ENCODE data around the gene CNST.
"Not testable (repeated sequence)": the region's sequence is repeated elsewhere in the genome, so short reads cannot be mapped to it uniquely, and the experiment has no call there.

CNST gene

DNA sequence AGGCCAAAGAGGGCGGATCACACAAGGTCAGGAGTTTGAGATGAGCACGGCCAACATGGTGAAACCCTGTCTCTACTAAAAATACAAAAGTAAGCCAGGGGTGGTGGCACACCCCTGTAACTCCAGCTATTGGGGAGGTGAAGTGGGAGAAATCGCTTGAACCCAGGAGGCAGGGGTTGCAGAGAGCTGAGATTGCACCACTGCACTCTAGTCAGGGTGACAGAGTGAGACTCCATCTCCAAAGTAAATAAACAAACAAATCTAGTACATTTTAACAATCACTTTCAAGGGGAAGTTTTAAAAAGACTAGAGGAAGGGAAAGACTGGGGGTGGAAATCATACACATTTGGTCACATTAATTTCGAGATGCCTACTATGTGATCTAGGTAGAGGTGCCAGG lies 6.9 kb upstream of the CNST start:
- no peak for DNase-seq (ENCODE audit: low read depth)

DNA sequence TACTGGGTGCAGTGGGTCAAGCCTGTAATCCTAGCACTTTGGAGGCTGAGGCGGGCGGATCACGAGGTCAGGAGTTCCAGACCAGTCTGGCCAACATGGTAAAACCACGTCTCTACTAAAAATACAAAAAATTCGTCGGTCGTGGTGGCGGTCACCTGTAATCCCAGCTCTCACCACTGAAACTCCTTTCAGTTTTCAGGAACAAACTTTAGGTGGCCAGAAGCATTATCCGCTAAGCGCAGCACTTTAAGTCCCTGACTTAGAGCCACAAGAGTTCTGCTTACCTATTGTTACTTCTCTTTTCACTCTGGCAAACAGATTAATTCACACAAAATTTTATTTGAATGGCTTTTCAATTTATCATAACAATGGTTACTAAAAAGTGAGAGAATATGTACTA lies 5.4 kb upstream of the CNST start:
- DNase-seq (ENCODE audit: low read depth): not testable (repeated sequence)

DNA sequence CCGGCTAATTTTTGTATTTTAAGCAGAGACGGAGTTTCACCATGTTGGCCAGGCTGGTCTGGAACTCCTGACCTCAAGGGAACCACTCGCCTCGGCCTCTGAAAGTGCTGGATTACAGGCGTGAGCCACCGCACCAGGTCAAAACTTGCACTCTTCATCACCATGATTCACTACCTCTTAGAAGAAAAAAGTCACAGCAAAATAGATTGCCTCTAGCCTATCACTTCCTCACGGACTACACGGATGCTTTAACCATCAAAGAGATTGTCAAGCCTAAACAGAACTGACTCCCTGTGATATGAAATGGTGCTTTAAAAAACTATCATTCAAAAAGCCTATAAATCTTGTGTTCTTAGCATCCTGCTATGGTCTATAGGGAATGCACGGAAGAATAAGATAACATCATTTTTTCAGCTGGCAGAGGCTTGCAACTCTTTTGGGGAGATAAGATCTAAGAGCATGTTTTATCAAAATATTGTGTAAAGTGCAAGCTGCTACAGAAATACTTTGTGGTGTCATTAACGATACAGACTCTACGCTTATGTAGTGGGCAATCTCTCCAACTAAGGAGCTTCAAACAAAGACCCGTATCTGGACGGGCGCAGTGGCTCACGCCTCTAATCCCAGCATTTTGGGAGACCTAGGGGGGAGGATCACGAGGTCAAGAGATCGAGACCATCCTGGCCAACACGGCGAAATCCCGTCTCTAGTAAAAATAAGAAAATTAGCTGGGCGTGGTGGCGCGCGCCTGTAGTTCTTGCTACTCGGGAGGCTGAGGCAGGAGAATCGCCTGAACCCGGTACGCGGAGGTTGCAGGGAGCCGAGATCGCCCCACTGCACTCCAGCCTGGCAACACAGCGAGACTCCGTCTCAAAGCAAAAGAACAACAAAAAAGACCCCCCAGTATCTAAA lies 1.2 kb upstream of the CNST start:
- DNase-seq (ENCODE audit: low read depth): no peak

DNA sequence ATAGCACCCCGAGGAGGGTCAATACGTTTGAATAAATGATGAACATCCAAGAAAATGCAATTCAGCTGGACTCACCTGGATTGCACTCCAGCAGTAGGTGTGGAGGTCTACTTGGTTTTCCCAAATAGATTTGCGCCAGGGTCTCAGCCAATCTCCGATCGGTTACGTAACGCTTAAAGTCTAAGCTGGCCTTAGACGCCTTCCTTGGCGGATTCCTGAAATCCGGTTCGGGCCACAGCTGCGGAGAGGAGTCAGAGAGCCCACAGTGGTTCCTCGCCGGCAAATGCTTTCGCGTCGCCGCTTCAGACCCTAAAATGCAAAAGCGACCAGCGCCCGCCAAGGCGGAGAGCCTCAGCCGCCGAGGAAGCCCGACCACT lies 517 bp upstream of the CNST start:
- DNase-seq (ENCODE audit: low read depth): no peak

DNA sequence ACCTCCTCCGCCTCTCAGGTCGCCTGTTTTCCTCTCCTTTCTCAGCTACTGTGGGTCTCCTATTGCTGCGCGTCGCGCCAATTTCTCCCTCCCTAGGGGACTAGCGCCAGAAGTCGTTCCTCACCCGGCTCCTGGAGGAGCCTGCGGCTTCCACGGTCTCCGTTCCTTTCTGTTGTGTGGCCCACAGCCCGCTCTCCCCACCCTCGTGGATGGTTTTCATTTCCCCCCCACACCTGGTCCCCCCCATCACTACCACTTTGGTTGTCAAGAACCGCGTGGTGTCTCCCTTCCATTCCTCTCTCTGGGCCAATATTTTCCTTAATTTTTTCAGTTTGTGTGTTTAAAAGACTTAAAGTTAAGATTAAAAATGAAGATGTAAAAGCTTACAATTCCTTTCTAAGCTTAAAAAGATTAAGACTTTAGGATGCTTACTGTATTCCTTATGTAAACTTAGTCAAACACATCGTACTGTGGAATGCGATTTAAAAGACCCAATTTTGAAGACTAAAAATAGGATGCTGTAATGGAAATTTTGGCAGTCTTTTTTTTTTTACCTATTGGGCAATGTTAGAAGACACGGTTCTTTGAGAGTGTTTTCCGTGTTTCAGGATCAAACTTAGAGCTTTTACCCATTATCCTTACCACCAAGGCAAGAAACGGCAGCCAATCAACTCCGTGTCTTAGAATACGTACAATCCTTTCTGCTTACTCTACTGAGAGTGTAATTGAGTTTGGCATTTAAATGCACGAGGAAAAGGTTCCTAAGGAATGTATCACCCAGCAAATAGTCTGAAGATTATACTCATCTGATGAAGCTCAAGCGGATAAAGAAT lies 773 bp downstream of the CNST start:
- no peak for DNase-seq (ENCODE audit: low read depth)

DNA sequence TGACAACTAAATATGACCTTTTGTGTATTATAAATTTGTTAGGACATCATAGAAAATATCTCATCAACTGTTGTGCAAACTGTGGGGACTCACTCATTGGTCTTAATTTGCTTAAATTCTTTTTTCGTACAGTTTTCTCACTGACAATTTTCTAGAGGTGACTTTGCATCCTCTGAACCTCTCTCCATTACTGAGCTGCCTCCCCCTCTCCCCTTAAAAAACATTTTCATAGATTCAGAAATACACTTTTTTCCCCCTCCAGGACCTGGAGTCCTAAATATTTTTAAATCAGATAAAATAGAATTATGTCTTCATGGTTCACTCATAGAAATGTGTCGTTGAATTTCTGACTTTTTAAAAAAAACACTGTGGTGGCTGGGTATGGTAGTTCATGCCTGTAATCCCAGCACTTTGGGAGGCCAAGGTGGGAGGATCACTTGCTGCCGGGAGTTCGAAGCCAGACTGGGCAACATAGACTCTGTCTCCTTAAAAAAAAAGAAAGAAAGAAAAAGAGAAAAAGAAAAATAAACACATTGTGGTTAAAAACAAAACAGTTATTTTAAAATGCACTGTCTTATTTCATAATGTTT lies 1.5 kb downstream of the CNST start:
- no peak for DNase-seq (ENCODE audit: low read depth)

DNA sequence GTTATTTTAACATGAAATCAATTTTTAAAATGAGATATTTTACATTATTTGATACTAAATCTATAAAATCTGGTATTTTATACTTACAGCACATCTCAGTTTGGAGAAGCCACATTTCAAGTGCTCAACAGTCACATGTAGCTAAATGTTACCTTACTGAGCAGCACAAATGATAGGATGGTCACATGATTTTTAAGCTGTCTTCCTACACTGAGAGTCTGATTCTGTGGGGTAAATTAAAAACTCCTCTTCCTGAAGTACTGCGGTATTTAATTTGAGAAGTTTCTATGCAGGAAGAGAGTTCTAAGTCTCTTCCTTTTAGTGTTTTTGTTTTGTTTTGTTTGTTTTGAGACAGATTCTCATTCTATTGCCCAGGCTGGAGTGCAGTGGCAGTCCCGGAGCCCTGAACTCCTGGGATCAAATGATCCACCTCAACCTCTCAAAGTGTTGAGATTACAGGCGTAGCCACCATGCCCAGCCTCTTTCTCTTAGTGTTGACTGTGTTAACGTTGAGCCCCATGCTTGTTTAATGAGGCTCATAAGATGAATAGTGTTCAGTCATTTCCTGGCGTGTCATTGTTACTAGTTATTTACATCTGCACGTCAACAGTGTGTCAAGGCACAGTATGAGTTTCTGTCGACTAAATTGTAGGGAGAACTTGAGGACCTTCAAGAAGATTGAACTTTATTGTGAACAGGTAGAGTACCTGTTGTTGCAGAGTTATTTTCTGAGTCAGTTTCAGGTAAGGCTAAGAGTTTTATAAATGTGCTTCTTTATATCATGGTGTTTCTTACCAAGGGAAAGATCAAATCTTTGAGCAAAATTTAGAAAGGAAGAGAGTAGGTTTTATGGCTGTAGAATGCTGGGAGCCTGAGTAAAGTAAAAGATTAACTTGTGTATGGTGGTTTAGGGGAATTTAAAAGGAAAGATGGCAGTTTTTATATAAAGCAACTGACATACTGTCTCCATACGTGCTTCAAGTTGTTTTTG lies 3.3 kb downstream of the CNST start:
- no peak for DNase-seq (ENCODE audit: low read depth)

DNA sequence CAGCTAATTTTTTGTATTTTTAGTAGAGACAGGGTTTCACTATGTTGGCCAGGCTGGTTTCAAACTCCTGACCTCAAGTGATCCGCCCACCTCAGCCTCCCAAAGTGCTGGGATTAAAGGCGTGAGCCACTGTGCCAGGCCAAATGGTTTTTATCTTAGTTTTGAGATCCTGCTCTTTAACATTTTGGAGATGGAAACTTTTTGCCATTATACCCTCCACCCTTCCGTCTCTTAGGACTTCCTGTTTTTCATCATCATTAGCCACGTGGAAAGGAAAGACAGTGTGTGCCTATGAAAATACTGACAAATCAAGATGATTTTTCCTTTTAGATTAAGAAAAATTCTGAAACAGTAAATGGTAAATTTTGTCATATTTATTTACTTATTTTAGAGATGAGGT lies 5.1 kb downstream of the CNST start:
- DNase-seq (ENCODE audit: low read depth): not testable (repeated sequence)

DNA sequence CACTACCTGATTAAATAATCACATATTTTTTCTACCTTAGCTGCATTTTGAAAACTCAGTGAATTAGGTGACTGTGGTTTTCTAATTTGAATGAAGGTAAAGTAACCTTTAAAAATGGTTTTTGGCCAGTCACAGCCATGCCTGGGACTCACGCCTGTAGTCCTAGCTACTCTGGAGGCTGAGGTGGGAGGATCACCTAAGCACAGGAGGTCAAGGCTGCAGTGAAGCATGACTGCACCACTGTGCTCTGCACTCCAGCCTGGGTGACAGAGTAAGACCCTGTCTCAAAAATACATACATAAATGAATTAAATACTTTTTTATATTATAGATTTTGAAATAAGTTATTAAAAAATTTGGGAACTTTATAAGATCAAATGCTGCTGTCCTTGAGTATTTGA lies 5.7 kb downstream of the CNST start:
- DNase-seq (ENCODE audit: low read depth): no peak

DNA sequence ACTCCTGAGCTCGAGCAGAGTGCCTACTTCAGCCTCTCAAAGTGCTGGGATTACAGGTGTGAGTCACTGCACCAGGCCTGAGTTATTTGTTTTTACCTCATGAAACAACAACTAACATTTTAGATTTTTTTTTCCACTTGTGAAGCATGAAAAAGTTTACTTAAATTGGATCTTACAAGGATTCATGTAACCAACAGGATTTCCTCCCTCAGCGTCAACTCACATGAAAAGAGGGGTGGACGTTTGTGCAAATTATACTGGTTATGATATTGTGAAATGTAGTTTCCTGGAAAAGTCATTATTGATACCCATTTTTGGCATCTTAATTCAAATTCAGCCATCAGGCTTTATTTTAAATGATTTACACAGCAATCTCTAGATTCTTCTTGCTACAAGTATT lies 6.5 kb downstream of the CNST start:
- DNase-seq (ENCODE audit: low read depth): no peak

DNA sequence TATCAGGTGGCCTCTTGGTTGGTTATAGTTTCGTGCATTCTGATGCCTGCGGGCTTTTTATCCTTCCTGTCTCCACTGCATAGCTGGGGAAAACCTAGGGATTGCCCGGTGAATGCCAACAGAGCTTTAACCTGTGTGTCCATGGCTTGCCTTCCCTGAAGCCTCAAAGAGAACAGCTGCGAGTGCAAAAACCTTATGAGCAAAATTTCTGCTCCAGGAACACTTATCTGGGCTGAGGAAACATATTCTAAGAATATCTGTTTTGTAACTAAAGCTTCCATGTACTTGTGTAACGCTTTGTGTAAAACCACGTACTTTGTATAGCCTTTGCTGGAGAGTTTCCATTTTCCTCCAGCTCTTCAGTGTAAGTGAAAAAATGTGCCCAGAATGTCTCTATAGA lies 7.2 kb downstream of the CNST start:
- no peak for DNase-seq (ENCODE audit: low read depth)

DNA sequence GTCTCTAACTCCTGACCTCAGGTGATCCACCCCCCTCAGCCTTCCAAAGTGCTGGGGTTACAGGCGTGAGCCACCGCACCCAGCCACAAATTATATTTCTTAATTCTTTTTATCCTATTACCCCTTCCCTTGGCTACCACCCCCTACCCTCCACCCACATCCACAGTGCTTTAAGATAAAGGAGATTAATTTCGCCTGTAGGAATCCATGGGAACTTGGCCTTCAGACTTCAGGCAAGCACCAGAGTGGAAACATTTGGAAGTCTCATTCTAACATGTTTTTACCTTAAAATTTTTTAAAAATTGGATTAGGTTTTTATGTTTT lies 10.4 kb downstream of the CNST start:
- no peak for DNase-seq (ENCODE audit: low read depth)

DNA sequence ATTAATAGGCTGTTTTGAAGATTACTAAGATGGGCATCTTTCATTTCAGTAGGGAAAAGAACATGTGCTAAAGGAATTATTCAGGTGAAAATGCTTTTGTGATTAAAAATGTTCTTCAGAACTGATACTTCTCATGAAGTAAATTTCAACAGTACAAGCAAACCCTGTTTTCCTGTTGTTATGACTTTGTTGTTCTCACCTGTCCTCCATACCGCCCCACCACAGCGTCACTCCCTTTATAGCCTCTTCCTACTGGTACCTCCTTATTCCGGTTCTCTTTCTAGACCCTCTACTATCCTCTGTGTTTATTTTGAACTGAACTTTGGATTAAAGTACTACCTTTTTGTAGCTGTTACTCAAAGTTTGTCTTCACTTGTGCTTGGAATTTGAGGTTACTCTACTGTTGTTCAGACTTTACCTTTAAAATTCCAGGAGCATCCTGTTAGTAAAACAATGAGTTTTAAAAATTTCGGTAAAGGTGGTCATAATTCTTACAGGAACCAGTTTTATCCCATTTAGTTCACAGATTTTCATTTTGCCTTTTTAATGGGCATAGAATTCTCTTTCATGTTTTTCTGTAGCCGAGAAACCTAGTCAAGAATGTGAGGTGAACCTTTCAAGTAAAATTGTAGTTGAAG lies 10.9 kb downstream of the CNST start:
- DNase-seq (ENCODE audit: low read depth): no peak

DNA sequence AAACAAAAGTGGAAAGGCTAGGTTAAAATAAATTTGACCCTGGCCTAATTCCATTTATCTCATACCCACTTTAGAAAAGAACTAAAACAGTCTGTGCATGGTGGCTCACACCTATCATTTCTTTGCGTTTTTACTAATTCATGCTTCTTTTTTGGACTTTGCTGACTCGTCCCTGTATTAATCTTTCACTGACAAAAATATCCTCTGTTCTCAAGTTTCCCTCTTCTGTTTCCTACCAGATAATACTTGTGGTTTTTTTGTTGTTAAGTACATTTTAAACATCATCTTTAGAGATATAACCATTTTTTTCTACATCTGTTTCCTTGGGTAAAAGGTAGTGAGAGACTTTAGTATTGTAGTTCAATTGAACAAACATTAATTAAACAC lies 11.5 kb downstream of the CNST start:
- no peak for DNase-seq (ENCODE audit: low read depth)

DNA sequence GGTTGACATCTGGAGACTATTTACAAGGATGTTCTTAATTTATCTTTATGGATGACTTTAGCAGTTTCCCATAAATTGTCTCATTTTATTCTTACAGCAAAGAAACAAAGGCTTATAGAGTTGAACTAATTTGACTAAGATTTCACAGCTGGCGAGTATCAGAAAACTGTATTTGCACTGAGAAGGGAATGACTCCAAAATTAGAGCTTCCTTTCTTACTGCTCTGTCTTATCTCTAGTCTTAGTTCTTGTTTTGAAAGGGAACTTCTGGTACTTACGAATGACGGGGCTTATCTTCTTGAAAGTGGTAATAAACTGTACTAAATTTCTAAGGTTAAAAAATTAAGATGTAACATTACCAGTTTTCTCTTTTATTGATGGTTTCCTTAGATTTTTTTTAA lies 13.6 kb downstream of the CNST start:
- DNase-seq (ENCODE audit: low read depth): no peak

DNA sequence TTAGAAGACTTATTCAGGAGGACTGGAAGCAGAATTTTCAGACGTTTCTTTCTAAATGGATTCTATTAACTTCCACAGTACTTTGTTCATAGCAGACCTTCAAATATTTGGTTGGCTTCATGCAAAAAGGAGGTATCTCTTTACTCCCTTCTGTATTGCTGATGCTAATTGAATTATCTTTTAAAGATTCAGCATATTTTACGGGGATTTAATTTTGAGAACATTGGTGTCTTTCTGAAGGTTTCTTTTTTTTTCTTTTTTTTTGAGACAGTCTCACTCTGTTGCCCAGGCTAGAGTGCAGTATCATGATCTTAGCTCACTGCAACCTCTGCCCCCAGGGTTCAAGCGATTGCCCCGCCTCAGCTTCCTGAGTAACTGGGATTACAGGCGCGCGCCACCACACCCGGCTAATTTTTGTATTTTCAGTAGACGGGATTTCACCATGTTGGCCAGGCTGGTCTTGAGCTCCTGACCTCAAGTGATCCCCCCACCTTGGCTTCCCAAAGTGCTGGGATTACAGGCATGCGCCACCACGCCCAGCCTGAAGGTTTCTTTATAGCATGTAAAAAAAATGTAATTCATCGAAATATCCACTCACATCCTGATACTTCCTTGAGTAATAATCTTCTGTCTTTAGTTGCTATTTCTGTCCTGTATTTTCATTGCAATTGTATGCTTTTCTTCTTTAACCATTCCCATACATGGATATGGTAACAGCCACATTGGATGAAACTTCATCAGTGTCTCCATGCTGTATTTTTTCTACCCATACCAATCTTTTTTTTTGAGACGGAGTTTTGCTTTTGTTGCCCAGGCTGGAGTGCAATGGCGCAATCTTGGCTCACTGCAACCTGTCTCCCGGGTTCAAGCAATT lies 14.5 kb downstream of the CNST start:
- no peak for DNase-seq (ENCODE audit: low read depth)

DNA sequence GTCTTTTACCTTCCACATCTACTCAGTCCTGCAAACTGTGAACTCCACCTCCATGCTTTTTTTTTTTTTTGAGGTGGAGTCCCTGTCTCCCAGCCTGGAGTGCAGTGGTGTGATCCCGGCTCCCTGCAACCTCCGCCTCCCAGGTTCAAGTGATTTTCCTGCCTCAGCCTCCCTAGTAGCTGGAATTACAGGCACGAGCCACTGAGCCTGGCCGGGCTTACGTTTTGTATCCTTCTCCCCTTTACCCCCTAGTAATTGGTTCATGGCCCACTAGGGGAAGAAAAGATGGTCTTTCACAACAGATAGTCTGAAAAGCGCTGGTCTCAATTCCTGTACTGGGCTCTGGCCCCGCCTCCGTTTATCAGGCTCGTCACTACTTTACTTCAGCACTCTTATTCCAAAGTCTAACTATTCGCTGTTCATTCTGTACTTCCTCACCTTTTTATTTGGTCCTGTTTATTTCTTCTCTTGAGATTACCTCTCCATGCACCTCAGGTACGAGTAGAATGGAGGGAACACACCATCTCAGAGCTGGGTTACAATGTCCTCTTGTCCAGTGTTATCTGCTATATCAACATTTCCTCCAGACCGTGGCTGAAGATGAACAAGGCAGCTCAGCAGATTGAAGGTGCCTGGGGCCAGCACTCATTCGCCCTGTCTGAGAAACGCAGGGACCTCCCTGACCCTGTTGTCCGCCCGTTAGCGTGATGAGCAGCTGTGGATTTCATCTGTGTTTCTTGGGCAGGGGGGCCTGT lies 16.2 kb downstream of the CNST start:
- DNase-seq (ENCODE audit: low read depth): no peak

DNA sequence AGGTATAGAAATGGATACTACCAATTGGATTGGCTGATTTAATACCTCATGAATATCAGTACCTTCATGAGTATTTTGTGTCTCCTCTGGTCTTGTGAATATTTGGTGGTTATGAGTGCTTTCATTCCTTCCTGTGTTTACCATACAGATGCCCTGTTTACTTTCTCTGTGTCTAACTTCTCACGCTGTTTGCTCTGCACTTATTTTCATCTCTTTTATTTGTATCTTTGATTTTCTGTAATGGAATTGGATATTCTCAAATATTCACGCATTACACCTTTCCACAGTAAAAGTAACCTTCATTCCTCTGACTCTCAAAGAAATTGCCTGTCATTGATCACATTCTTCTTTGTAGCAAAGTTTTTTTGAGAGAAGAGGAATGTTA lies 16.8 kb downstream of the CNST start:
- no peak for DNase-seq (ENCODE audit: low read depth)

DNA sequence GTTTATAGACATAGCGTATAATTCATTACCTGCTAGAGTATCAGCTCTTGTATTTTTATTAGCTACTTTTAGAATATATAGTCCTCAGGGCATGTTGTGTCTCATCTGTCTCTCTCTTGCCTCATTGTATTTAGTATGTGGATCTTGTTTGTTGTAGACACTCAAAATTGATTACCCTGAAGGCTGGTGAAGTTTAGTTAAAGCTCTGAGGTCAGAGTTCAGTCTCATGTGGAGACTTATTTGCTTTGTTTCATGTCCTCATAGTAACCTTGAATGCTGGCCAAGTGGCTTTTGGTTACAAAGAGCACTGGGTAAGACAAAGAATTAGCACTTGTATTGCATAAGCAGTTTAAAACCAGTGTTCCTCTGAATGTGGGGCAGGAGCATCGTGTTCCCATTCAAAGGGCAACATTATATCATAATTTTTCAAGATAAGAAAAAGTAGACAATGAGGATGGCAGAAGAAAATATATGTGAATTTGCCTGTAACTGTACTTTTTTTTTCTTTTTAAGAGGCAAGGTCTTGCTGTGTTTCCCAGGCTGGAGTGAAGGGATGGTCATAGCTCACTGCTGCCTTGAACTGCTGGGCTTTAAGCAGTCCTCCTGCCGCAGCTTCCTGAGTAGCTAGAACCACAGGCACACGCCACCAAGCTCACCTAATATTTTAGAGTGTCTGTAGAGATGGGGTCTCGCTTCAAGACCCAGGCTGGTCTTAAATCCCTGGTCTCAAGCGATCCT lies 17.4 kb downstream of the CNST start:
- DNase-seq (ENCODE audit: low read depth): no peak

All from CMK (cell line).